A673 (cell line): Measurements from ENCODE around the gene DNAH10. TPM values are rescaled to one million over a fixed set of nuclear protein-coding genes. Genes with fewer than 3 reads are reported as not detected.
A peak's percentile ranks its signal among the peaks of the same experiment; 100 is the strongest.

ENCODE experiments used
- BruUV-seq: library from RNA; stranded (reverse); fragments of 400-500 nt; replicated peaks from 2 replicates; lab custom pipeline; 2021; lab: Mats Ljungman, UMichigan
- CTCF ChIA-PET: fragments of 300-600 bp; sonication (Branson Sonifier 250); formaldehyde crosslinking; loops from one replicate; lab custom pipeline; 2022; ENCODE audit warnings: antibody characterized with exemption; lab: Charles Lee
- POLR2A ChIA-PET: fragments of 300-600 bp; sonication (Branson Sonifier 250); formaldehyde crosslinking; loops from one replicate; lab custom pipeline; 2022; ENCODE audit warnings: antibody characterized with exemption; ENCODE audit not compliant: low non-redundant PET; lab: Charles Lee
- DNase-seq: peaks from one replicate; pipeline ENCODE4 v3.0.0-alpha.2; 2015; ENCODE audit warnings: low spot score
- H3K27ac ChIP-seq: fragments of 200-600 bp; sonication (generic); 2 replicates; pipeline ENCODE4 v1.5.1; 2016; ENCODE audit warnings: mixed run types, low read depth, mild to moderate bottlenecking, mixed read lengths, antibody characterized with exemption, low read length; ENCODE audit not compliant: poor library complexity, severe bottlenecking
- H3K27me3 ChIP-seq: fragments of 200-600 bp; sonication (generic); replicated peaks from 2 replicates; pipeline ENCODE4 v1.6.1; 2017; ENCODE audit warnings: mixed run types, low read depth, mild to moderate bottlenecking, mixed read lengths, antibody characterized with exemption, low read length; ENCODE audit not compliant: insufficient read depth, poor library complexity
- H3K36me3 ChIP-seq: fragments of 200-600 bp; sonication (generic); 2 replicates; pipeline ENCODE4 v1.6.1; 2016; ENCODE audit warnings: mixed run types, mild to moderate bottlenecking, mixed read lengths, antibody characterized with exemption, low read length; ENCODE audit not compliant: insufficient read depth, poor library complexity, severe bottlenecking
- H3K4me1 ChIP-seq: fragments of 200-600 bp; sonication (generic); 2 replicates; pipeline ENCODE4 v1.6.1; 2017; ENCODE audit warnings: mixed run types, mild to moderate bottlenecking, mixed read lengths, antibody characterized with exemption, low read length; ENCODE audit not compliant: insufficient read depth, poor library complexity, severe bottlenecking
- H3K4me3 ChIP-seq: fragments of 200-600 bp; sonication (generic); 2 replicates; pipeline ENCODE4 v1.5.1; 2016; ENCODE audit warnings: low read depth, mixed run types, mild to moderate bottlenecking, mixed read lengths, low read length; ENCODE audit not compliant: poor library complexity, severe bottlenecking
- H3K9me3 ChIP-seq: fragments of 200-600 bp; sonication (generic); 2 replicates; pipeline ENCODE4 v1.6.1; 2016; ENCODE audit warnings: mixed run types, low read depth, mild to moderate bottlenecking, mixed read lengths, antibody characterized with exemption, low read length; ENCODE audit not compliant: poor library complexity, severe bottlenecking
- EZH2 ChIP-seq: fragments of 200-600 bp; sonication (generic); IDR thresholded peaks from 2 replicates; pipeline ENCODE4 v1.6.1; 2017; ENCODE audit warnings: borderline replicate concordance, low read depth, mild to moderate bottlenecking, mixed read lengths, antibody characterized with exemption, low read length; ENCODE audit not compliant: poor library complexity, severe bottlenecking
- intact Hi-C: fragments of 100-400 bp; cut with micrococcal nuclease; formaldehyde crosslinking; loops from one replicate; pipeline ENCODE4 v1.10.0; 2022; ENCODE audit not compliant: unreplicated experiment
- total RNA-seq: library from RNA; stranded (reverse); gene quantifications from 2 replicates; pipeline ENCODE4 v1.2.3, GENCODE V29; 2021
- TF ChIP-seq, protein P1 (sequence below): fragments of 300-800, 200-600 bp; sonication (generic); conservative IDR thresholded peaks from 2 replicates; pipeline ENCODE4 v1.5.1; 2017; ENCODE audit warnings: low read depth, mild to moderate bottlenecking, antibody characterized with exemption, low read length, moderate library complexity, mixed read lengths

Gene DNAH10
- total RNA-seq, 1 experiment from 2014 or later = 1.1 TPM

DNA sequence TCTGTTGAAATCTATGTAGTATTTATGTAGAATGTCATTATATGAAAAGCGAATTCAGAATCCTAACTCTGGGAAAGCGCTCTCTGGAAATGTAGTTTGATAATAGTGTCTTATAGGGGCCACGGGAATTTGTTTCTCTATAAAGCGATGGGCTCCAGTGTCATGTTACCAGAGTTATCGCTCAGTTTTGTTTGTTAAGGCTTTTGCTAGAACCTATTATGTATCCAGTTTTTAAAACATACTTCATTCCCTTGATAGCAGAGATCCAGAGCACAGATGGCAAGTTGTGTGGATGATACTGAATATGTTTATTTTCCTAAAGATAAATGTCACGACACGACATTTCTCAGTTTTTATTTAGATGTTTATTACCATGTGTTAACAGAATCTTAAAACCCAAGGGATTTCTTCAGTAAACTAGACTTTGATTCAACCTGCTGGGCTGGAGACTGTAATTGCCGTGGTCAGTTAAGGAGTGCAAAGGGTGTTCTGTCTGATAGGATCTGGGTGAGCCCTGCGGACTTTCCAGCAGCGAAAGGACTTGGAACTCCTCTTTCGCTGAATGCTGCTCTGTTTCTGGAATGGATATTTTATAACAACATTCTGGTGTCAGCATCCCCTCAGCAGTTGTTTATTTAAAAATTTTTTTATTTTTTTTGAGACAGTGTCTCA lies 1.7 kb upstream of the DNAH10 start:
- TF ChIP-seq, protein P1, sequence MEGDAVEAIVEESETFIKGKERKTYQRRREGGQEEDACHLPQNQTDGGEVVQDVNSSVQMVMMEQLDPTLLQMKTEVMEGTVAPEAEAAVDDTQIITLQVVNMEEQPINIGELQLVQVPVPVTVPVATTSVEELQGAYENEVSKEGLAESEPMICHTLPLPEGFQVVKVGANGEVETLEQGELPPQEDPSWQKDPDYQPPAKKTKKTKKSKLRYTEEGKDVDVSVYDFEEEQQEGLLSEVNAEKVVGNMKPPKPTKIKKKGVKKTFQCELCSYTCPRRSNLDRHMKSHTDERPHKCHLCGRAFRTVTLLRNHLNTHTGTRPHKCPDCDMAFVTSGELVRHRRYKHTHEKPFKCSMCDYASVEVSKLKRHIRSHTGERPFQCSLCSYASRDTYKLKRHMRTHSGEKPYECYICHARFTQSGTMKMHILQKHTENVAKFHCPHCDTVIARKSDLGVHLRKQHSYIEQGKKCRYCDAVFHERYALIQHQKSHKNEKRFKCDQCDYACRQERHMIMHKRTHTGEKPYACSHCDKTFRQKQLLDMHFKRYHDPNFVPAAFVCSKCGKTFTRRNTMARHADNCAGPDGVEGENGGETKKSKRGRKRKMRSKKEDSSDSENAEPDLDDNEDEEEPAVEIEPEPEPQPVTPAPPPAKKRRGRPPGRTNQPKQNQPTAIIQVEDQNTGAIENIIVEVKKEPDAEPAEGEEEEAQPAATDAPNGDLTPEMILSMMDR = no peak
- no peak for TF ChIP-seq EZH2
- intact Hi-C loops = no loop called here
- H3K4me3 ChIP-seq = no peak overlapping the region
- H3K27me3 ChIP-seq = no peaks in the 10 kb centered on the region
- no TSS peak for BruUV-seq
- ChIA-PET CTCF (no interaction called here), POLR2A (no interaction called here)
- no peak for DNase-seq
- no peaks in the 10 kb centered on the region for H3K4me1 ChIP-seq
- H3K36me3 ChIP-seq = peaks cover 4% of the 10 kb centered on the region
- no peak overlapping the region for H3K27ac ChIP-seq
- H3K9me3 ChIP-seq = no peaks in the 10 kb centered on the region

DNA sequence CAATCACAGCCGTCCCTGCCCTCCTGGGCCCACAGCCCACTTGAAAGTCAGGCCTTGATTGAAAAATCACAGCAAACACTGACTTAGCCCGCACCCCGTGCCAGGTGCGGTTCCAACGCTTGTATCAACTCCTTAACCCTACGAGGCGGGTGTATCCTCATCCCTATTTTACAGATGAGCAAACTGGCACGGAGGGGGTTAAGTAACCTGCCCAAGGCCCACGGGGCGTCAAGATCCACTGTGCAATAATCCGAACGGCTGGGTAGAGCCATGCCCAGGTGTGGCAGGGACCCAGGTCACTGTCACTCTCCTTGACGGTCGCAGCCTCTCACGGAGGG lies 583 bp downstream of the DNAH10 start:
- DNase-seq = no peak
- H3K9me3 ChIP-seq = no peaks in the 10 kb centered on the region
- peak overlapping the region; percentile 46 for H3K4me3 ChIP-seq
- POLR2A ChIA-PET = no interaction called here
- CTCF ChIA-PET = no interaction called here
- TF ChIP-seq, protein P1 = no peak
- no peak for TF ChIP-seq EZH2
- no TSS peak for BruUV-seq
- H3K27me3 ChIP-seq = no peaks in the 10 kb centered on the region
- peaks cover 4% of the 10 kb centered on the region for H3K36me3 ChIP-seq
- no peaks in the 10 kb centered on the region for H3K4me1 ChIP-seq
- no peak overlapping the region for H3K27ac ChIP-seq
- intact Hi-C loops = no loop called here

DNA sequence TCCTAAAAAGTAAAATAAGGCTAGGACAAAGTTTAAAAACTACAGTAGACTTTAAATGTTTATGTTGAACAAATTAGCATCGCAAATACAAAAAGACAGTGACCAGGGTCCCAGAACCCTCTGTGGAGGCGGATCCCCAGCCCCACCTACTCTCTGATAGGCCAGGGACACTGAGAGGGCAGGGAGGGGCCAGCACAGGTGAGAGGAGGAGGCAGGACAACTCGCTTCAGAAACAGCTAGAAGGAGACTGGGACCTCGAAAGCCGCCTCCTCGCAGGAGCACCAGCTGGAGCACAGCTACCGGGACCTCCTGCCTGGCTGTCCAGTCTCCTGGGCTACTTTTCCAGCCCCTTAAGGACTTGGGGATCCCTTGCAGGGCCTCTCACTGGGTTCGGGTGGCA lies 992 bp downstream of the DNAH10 start:
- BruUV-seq = no TSS peak
- intact Hi-C loops = no loop called here
- H3K27me3 ChIP-seq = no peaks in the 10 kb centered on the region
- TF ChIP-seq EZH2 = no peak
- TF ChIP-seq, protein P1 = no peak
- no peak for DNase-seq
- H3K4me3 ChIP-seq = no peak overlapping the region
- no peak overlapping the region for H3K27ac ChIP-seq
- ChIA-PET POLR2A (no interaction called here), CTCF (no interaction called here)
- no peaks in the 10 kb centered on the region for H3K9me3 ChIP-seq
- H3K4me1 ChIP-seq = no peaks in the 10 kb centered on the region
- peaks cover 1% of the 10 kb centered on the region for H3K36me3 ChIP-seq
